WTC11 (cell line): ENCODE data around the gene SH3GL1. TPM values are rescaled to one million over a fixed set of nuclear protein-coding genes. Genes with fewer than 3 reads are reported as not detected.

Experiments used
- ATAC-seq: fragments of 200-7000 bp; cut with Tn5 transposase; 2 replicates; pipeline ENCODE4 v1.10.0; 2021; ENCODE audit warnings: mild to moderate bottlenecking, moderate library complexity
- CTCF ChIA-PET: fragments of 300-600 bp; sonication (Branson Sonifier 250); formaldehyde crosslinking; loops from one replicate; lab custom pipeline; 2021; ENCODE audit warnings: antibody characterized with exemption; lab: Charles Lee
- POLR2A ChIA-PET: fragments of 350-600 bp; sonication (Branson Sonifier 250); formaldehyde crosslinking; loops from one replicate; lab custom pipeline; 2021; ENCODE audit warnings: antibody characterized with exemption; lab: Charles Lee
- DNase-seq: peaks from one replicate; pipeline ENCODE4 v3.0.0; 2021; ENCODE audit warnings: low spot score
- H3K27ac Mint-ChIP-seq: 2 replicates; pipeline ENCODE4 v1.8.0; 2021; ENCODE audit warnings: mixed read lengths
- H3K27me3 Mint-ChIP-seq: 2 replicates; pipeline ENCODE4 v1.8.0; 2021; ENCODE audit warnings: low read depth, mild to moderate bottlenecking, moderate library complexity, mixed read lengths
- H3K36me3 Mint-ChIP-seq: 2 replicates; pipeline ENCODE4 v1.8.0; 2021; ENCODE audit warnings: mixed read lengths
- H3K4me1 Mint-ChIP-seq: 2 replicates; pipeline ENCODE4 v1.8.0; 2022; ENCODE audit warnings: mixed read lengths
- H3K4me3 Mint-ChIP-seq: 2 replicates; pipeline ENCODE4 v1.8.0; 2021; ENCODE audit warnings: mild to moderate bottlenecking, moderate library complexity, mixed read lengths
- H3K9me3 Mint-ChIP-seq: 2 replicates; pipeline ENCODE4 v1.8.0; 2021; ENCODE audit warnings: mixed read lengths
- ARID4B ChIP-seq: sonication (generic); formaldehyde crosslinking; IDR thresholded peaks from 2 replicates; pipeline ENCODE4 v1.8.0; 2023; ENCODE audit warnings: missing genetic modification reagents, mild to moderate bottlenecking, borderline replicate concordance
- ATF2 ChIP-seq: sonication (generic); formaldehyde crosslinking; IDR thresholded peaks from 2 replicates; pipeline ENCODE4 v1.8.1; 2022; ENCODE audit warnings: low read depth, missing genetic modification reagents, borderline replicate concordance
- E2F5 ChIP-seq: sonication (generic); formaldehyde crosslinking; IDR thresholded peaks from 2 replicates; pipeline ENCODE4 v1.8.1; 2022; ENCODE audit warnings: mild to moderate bottlenecking, moderate library complexity, missing genetic modification reagents
- ESRRA ChIP-seq: sonication (generic); formaldehyde crosslinking; IDR thresholded peaks from 2 replicates; pipeline ENCODE4 v1.8.1; 2022; ENCODE audit warnings: mild to moderate bottlenecking, missing genetic modification reagents, borderline replicate concordance
- HMGA2 ChIP-seq: fragments of 250-450 bp; sonication (Bioruptor Pico); IDR thresholded peaks from 2 replicates; pipeline ENCODE4 v1.4.0; 2021; ENCODE audit warnings: mild to moderate bottlenecking, moderate library complexity
- KAT7 ChIP-seq: sonication (generic); formaldehyde crosslinking; IDR thresholded peaks from 2 replicates; pipeline ENCODE4 v1.8.1; 2023; ENCODE audit warnings: missing genetic modification reagents, mild to moderate bottlenecking, borderline replicate concordance
- NFATC4 ChIP-seq: fragments of 250-450 bp; sonication (Bioruptor Pico); IDR thresholded peaks from 2 replicates; pipeline ENCODE4 v1.9.0; 2021; ENCODE audit warnings: mild to moderate bottlenecking
- RORB ChIP-seq: fragments of 250-450 bp; sonication (Bioruptor Pico); IDR thresholded peaks from 2 replicates; pipeline ENCODE4 v1.9.0; 2021; ENCODE audit warnings: mild to moderate bottlenecking
- SMAD3 ChIP-seq: sonication (generic); formaldehyde crosslinking; IDR thresholded peaks from 2 replicates; pipeline ENCODE4 v1.8.0; 2022; ENCODE audit warnings: missing genetic modification reagents, mild to moderate bottlenecking, borderline replicate concordance
- SMAD4 ChIP-seq: sonication (generic); formaldehyde crosslinking; IDR thresholded peaks from 2 replicates; pipeline ENCODE4 v1.8.0; 2022; ENCODE audit warnings: mild to moderate bottlenecking, missing genetic modification reagents
- SOX15 ChIP-seq: fragments of 250-450 bp; sonication (Bioruptor Pico); IDR thresholded peaks from 2 replicates; pipeline ENCODE4 v1.9.0; 2021; ENCODE audit warnings: mild to moderate bottlenecking
- TCF7 ChIP-seq: sonication (generic); formaldehyde crosslinking; IDR thresholded peaks from 2 replicates; pipeline ENCODE4 v1.8.0; 2022; ENCODE audit warnings: mild to moderate bottlenecking, low read depth, missing genetic modification reagents, moderate library complexity
- TEAD1 ChIP-seq: sonication (generic); formaldehyde crosslinking; IDR thresholded peaks from 2 replicates; pipeline ENCODE4 v1.8.0; 2022; ENCODE audit warnings: mild to moderate bottlenecking, missing genetic modification reagents
- ZNF121 ChIP-seq: sonication (generic); formaldehyde crosslinking; IDR thresholded peaks from 2 replicates; pipeline ENCODE4 v1.8.0; 2023; ENCODE audit warnings: missing genetic modification reagents
- ZNF423 ChIP-seq: fragments of 250-450 bp; sonication (Bioruptor Pico); IDR thresholded peaks from 2 replicates; pipeline ENCODE4 v2.1.2; 2022; ENCODE audit warnings: mild to moderate bottlenecking, moderate library complexity
- total RNA-seq: library from RNA; stranded (reverse); gene quantifications from 3 replicates; pipeline ENCODE4 v1.2.3, GENCODE V29; 2021
- TF ChIP-seq, protein P1 (sequence below): sonication (generic); formaldehyde crosslinking; IDR thresholded peaks from 2 replicates; pipeline ENCODE4 v1.8.1; 2022; ENCODE audit warnings: mild to moderate bottlenecking, missing genetic modification reagents, moderate library complexity, borderline replicate concordance

SH3GL1 gene
- total RNA-seq, 1 experiment from 2014 or later, result 109 TPM

DNA sequence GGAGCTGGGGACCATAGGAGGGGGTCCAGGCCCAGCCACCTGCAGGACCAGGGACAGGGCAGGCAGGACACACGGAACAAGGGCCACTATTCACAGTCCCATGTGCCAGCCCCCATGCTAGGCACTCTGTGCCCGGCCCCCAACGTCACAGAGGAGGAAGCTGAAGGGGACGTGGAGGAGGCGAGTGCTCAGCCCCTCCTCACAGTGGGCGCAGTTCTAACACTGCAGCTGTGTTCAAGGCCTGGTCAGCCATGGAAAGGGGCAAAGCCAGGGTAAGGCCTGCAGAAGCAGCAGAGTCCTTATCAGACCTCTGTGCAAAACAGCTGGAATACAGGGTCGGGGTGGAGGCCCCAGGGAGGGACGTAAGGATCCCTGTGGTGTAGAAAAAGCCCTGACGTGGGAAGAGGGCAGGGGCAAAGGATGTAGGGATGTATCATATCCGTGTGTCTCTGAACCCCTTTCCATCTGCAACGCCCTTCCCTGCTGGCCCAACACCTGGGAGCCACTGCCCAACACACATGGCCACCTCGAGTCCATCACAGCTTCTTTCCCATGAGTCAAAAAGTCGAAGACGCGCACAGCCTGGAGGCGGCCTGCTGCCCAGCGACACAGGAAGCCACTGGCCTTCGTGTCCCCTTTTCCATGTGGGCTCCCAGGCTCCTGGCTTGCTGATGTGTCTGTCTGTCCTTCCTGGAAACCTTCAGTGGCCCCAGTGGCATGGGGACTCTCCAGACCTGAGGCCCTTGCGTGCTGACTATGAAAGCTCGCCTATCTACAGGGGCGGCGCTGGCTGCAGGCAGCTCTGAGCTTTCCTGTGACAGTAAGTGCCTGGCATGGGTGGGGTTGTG, 28.0 kb downstream of the SH3GL1 start (continued):
- TF ChIP-seq ATF2 (CRISPR knock-in tag) (no peak), HMGA2 (CRISPR knock-in tag) (no peak), ZNF423 (CRISPR knock-in tag) (no peak), TEAD1 (CRISPR knock-in tag) (no peak)

- TF ChIP-seq ZNF121 (CRISPR knock-in tag), result peak; percentile 37; the same call in 1 of the 2 replicates
- no peak for TF ChIP-seq KAT7 (CRISPR knock-in tag)
- no peak for TF ChIP-seq HMGA2 (CRISPR knock-in tag)
- TF ChIP-seq SOX15, result no peak
- TF ChIP-seq SMAD3 (CRISPR knock-in tag), result no peak
- CTCF ChIA-PET, result interaction anchor here (0.8 to 0.9 kb wide), 2 partner anchors 22 to 105 kb away, joined by 3 read pairs; no protein-coding TSS in a partner anchor
- peaks cover 37% of the 10 kb centered on the region for H3K4me1 Mint-ChIP-seq
- POLR2A ChIA-PET, result no interaction called here
- no peaks in the 10 kb centered on the region; the same call in 1 of the 2 replicates for H3K36me3 Mint-ChIP-seq
- DNase-seq, result no peak
- no peaks in the 10 kb centered on the region for H3K27me3 Mint-ChIP-seq
- no peak for ATAC-seq
- 0 out of 2 replicates have a peak overlapping the region, but pooled peaks have one; percentile 60 for H3K27ac Mint-ChIP-seq
- no peaks in the 10 kb centered on the region for H3K9me3 Mint-ChIP-seq
- no peak overlapping the region for H3K4me3 Mint-ChIP-seq
Measured at GRCh38 chr19:4371247-4372164, 28.8 kb downstream of the SH3GL1 start.

DNA sequence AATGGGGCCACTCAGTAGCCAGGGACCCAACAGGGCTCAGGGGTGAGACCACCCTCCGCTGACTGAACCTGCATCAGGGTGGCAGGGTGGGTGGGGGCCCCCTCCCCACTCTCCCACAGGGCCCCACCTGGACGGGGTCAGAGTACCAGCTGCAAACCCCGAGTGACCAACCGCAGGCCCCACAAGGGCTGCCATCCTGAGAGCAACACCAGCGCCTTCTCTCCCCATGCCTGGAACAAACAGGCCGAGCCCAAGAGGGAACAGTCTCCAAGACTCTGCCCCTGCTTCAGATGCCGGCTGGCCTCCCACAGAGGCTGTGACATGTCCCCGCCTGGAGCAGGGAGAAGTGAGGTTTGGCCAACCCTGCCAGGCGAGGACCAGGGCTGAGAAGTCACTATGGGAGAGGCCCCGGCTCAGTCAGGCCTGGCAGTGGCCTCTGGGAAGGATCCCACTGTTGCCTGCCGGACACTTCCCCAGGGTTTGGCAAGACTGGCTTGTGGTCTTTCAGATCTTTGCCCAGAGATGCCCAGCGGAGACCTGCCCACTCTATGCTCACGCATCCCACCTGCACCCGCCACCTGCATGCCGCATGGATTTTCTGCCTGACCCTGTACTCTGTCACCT, 29.8 kb downstream of the SH3GL1 start:
- ATAC-seq, result no peak
- 0 out of 2 replicates have a peak overlapping the region, but pooled peaks have one; percentile 60 for H3K27ac Mint-ChIP-seq
- no peaks in the 10 kb centered on the region for H3K9me3 Mint-ChIP-seq
- TF ChIP-seq NFATC4 (CRISPR knock-in tag) (no peak), TCF7 (CRISPR knock-in tag) (0 out of 2 replicates have a peak, but pooled peaks have one; percentile 30)
- TF ChIP-seq, all 79 proteins: peak for 1
- H3K27me3 Mint-ChIP-seq, result no peaks in the 10 kb centered on the region
- no peaks in the 10 kb centered on the region; the same call in 1 of the 2 replicates for H3K36me3 Mint-ChIP-seq
- H3K4me3 Mint-ChIP-seq, result no peak overlapping the region
- ChIA-PET CTCF (interaction anchor here (0.7 to 1.8 kb wide), 15 partner anchors 10 to 155 kb away, joined by 3 to 23 read pairs (median 7); partner anchors contain the start of genes CHAF1A, MPND and SH3GL1), POLR2A (interaction anchor here (1.4 kb wide), 1 partner anchor 20 kb away, joined by 7 read pairs; no protein-coding TSS in a partner anchor)
- H3K4me1 Mint-ChIP-seq, result peaks cover 27% of the 10 kb centered on the region
- no peak for DNase-seq

GRCh38 chr19:4369888-4370260, 30.5 kb downstream of the SH3GL1 start:
- peak; percentile 63 for DNase-seq
- ChIA-PET POLR2A (interaction anchor here (1.4 kb wide), 1 partner anchor 21 kb away, joined by 7 read pairs; no protein-coding TSS in a partner anchor), CTCF (interaction anchor here (0.7 to 1.8 kb wide), 16 partner anchors 11 to 155 kb away, joined by 3 to 23 read pairs (median 6); partner anchors contain the start of genes CHAF1A, MPND and SH3GL1)
- H3K4me3 Mint-ChIP-seq, result no peak overlapping the region
- ATAC-seq, result peak; percentile 69
- peaks cover 21% of the 10 kb centered on the region for H3K4me1 Mint-ChIP-seq
- no peaks in the 10 kb centered on the region for H3K9me3 Mint-ChIP-seq
- H3K27me3 Mint-ChIP-seq, result no peaks in the 10 kb centered on the region
- H3K36me3 Mint-ChIP-seq, result no peaks in the 10 kb centered on the region; the same call in 1 of the 2 replicates
- peak overlapping the region; percentile 88; the same call in 1 of the 2 replicates for H3K27ac Mint-ChIP-seq
- no peak for TF ChIP-seq E2F5 (CRISPR knock-in tag)
- TF ChIP-seq ESRRA (CRISPR knock-in tag), result no peak
- TF ChIP-seq, protein P1, sequence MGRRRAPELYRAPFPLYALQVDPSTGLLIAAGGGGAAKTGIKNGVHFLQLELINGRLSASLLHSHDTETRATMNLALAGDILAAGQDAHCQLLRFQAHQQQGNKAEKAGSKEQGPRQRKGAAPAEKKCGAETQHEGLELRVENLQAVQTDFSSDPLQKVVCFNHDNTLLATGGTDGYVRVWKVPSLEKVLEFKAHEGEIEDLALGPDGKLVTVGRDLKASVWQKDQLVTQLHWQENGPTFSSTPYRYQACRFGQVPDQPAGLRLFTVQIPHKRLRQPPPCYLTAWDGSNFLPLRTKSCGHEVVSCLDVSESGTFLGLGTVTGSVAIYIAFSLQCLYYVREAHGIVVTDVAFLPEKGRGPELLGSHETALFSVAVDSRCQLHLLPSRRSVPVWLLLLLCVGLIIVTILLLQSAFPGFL (CRISPR knock-in tag), result no peak
- no peak for TF ChIP-seq SMAD4 (CRISPR knock-in tag)
- no peak for TF ChIP-seq RORB (CRISPR knock-in tag)
- no peak for TF ChIP-seq ARID4B (CRISPR knock-in tag)
